ENCODE data around the gene NR3C1. TPM values are rescaled to one million over a fixed set of nuclear protein-coding genes. Genes with fewer than 3 reads are reported as not detected.

Gene NR3C1
- total RNA-seq, 1 experiment from 2014 or later: 74.7 TPM

DNA sequence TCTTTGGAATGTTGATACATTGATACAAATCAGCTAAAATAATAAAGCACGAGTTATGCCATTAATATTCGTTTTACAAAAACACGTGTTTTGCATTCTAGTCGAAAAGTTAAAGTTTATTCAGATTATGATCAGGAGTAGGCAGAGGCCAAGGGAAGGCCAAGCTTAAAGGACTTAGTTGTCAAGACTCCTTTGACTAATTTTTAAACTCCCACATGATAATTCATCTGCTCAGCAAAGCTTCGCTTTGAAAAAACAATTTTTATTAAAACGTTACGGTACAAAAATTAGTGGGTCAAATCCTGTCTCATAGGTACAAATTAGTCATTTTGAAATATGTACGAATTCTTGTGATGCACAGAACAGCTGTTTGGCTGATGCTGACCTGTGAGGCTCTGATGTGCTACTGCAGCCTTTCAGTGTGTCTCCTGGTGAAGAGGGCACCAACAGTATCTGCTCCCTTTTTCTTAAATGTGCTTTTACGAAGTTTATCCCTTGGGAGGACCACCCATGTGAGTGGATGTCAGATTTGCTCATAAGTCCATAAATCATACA lies 23.0 kb upstream of the NR3C1 start:
- no peak for DNase-seq (ENCODE audit: low read depth)

DNA sequence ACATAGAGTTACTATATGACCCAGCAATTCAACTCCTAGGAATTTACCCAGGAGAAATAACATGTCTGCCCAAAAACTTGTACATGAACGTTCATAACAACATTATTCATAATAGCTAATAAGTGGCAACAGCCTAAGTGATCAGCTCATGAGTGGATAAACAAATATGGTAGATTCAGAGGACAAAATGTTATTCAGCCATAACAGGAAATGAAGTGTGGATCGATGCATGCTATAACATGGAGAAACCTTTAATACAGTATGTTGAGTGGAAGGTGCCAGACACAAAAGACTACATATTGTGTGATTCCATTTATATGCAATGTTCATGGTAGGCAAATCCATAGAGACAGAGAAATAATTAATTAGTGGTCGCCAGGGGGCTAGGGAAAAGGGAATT lies 22.3 kb upstream of the NR3C1 start:
- no peak for DNase-seq (ENCODE audit: low read depth)

- no peak for DNase-seq (ENCODE audit: low read depth)
Observed at GRCh38 chr5:143418140-143418866, 14.8 kb upstream of the NR3C1 start.

DNA sequence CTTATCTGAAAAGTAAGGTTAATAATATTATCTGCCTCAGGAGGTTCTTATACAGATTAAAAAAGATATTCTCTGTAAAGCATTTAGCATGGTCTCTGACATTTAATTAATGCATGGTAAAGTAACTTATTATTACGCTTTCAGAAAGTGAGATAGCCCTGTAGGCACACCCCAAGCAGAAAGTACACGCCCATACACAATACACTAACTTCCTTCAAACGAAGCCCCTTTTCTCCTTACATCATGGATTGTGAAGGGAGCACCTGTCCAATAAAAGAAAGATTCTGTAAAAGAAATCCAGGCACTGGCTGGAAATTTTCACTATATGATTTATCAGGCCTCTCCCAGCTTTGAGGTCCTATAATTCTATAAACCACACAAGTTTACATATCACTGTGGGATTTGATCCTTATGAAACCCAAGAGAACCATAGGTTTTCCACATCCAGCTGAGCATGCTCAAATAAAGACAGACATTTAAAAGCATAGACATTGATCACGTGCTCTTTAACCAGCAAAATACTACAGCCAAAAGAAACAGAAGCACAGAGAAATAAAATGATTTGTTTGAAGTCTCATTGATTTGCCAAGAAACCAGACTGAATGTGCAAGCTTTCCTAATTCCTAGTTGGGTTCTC lies 14.1 kb upstream of the NR3C1 start:
- no peak for DNase-seq (ENCODE audit: low read depth)

GRCh38 chr5:143416411-143416810 lies 12.9 kb upstream of the NR3C1 start:
- no peak for DNase-seq (ENCODE audit: low read depth)

DNA sequence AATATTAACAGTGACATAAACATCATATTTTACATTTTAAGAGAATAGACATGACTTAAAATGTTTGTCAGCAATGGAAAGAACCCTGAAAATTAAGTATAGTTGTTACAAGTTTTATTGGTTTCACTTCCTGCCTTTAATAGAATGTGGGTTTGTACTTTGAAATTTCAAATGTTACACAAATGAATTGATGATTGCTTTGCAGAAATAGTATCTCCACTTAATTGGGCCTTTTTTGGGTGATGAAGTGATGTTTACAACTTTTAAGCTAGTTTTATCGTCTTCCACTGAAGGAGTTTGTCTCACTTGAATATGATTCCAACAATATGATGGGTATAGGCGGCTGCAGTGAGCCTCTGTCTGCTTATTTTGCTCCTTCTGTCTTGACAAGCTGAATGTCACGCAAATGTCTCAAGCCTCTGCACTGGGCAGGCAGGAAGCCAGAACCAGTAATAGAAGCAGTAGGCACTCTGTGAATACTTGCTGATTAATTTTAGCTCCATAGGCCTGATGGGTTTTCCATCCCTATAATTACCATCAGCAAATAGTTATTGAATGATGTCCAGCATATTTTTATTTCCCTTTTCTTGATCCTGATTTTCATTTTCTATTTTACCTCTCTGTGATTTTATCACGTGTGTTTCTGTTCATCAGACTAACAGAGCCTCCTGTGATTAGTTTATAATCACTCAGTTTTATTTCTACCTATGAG lies 10.6 kb upstream of the NR3C1 start:
- no peak for DNase-seq (ENCODE audit: low read depth)

GRCh38 chr5:143412661-143413342 lies 9.3 kb upstream of the NR3C1 start:
- no peak for DNase-seq (ENCODE audit: low read depth)

DNA sequence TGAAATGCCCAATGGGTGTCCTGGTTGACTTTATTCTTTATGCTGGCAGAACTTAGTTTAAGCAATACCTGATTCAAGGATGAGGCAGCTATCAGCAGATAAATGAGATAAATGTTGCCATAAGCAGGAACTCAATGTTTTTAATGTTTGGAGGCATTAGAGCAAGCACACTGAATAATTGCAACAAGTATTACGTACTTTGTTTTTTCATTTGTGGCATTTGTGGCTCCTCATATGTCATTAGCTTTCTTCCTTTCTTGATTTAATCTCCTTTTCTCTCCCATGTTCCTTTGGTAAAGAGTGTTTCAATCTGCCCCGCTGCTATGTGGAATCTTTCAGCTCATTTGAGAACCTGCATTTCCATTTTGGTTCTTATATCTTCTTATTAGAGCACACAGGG lies 6.4 kb upstream of the NR3C1 start:
- no peak for DNase-seq (ENCODE audit: low read depth)

DNA sequence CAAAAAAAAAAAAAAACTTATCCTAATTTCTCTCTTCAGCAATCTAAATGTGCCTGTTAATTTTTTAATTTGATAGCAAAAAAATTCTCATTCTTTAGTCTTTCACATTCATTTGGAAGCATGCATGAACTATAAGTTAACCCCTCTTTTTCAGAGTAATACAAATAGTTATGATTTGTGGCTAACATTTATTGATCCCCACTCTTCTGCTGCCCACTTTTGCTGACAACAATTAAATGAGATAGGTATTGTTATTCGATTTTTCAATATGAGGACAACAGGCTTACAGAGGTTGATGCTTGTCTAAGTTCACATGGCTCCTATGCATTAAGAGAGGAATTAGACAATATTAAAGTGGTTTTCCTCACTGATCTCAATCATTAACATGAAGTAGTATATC lies 2.9 kb upstream of the NR3C1 start:
- no peak for DNase-seq (ENCODE audit: low read depth)

- DNase-seq (ENCODE audit: low read depth): no peak
Observed at GRCh38 chr5:143405849-143406098, 2.3 kb upstream of the NR3C1 start.

GRCh38 chr5:143405063-143405848 lies 1.8 kb upstream of the NR3C1 start:
- DNase-seq (ENCODE audit: low read depth): peak; percentile 95

DNA sequence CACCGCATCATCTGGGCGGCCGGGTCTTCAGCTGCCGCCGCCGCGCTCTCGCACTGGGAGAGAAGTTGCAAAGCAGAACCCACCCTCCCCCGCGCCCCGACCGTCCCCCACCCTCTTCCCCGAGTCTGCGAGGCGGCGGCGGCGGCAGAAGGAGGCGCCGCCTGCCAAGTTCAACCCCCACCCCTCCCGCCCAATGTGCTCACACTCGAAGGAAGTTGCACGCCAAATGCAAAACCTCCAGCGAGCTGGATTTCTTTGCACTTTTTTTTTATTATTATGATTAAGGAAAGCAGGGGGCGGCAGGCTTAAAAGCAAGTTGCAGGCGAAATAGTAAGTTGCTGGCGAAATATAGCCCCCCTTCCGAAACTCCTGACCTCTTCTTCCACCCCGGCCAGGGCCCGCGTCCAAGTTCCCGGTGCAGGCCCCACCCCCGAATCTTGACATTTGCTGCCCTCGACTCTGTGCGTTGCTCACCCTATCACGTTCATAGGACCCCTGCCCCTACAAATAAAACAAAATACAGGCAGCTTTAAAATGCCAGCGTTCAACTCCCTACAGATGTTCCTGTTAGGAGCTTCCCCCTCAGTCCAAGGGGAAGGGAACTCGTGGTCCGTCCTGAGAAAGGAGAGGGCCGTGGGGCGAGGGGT lies 1.1 kb upstream of the NR3C1 start:
- no peak for DNase-seq (ENCODE audit: low read depth)

GRCh38 chr5:143403334-143403592 lies 223 bp downstream of the NR3C1 start:
- DNase-seq (ENCODE audit: low read depth): no peak

GRCh38 chr5:143402553-143403333 lies 743 bp downstream of the NR3C1 start:
- peak; percentile 60 for DNase-seq (ENCODE audit: low read depth)

- DNase-seq (ENCODE audit: low read depth): peak; percentile 27
Observed at GRCh38 chr5:143402017-143402552, 1.4 kb downstream of the NR3C1 start.

DNA sequence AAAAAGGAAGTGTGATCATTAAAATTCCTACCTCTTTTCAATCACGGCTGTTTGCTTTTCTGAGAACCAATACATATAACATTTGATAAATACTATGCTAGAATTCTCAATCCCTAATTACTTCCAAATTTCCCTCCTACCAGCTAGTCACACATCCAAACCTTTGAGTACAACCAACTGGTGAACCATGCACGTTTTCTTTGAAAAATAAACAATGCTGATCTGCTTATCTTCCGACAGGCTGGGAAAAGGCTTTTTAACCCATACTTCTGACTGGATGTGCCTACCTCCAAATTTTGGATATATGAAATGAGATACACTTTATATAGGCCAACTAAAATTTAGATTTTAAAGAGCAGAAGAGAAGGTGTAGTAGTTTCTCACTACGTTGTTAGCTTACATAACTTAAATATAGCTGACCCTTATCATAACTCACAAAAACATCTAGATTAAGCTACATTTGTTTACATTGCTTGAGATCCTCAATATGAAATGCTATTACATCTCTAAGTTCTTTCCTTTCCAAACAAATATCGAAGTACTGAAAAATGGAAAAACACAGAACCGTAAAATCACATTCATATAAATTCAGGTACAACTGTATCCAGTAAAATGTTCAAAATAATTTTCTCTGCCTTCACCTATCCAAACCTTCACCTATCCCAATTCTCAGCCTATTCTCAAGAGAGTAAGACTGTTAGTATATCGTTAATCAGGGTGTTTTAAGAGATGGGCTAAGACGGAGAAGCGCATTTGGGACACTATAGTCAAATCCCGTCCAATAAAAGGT lies 2.1 kb downstream of the NR3C1 start:
- DNase-seq (ENCODE audit: low read depth): no peak

DNA sequence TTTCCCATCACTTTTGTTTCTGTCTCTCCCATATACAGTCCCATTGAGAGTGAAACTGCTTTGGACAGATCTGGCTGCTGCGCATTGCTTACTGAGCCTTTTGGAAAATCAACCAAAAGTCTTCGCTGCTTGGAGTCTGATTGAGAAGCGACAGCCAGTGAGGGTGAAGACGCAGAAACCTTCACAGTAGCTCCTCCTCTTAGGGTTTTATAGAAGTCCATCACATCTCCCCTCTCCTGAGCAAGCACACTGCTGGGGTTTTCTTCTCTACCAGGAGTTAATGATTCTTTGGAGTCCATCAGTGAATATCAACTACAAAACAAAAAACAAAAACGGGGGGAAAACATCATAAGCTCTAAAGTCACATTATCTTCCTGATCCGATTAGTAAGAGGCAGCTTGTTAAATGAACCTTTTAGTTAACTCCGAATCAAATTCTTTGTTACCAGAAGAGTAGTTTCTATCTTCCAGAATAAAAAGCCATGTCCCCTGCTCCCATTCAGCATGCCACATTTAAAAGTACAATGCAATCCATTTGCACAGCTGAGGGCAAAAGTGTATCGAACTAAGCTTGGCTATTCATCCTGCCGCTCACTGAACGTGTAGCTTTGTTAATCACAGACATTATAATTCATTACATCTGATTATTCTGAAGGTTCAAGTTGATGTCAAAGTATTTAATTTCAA lies 2.8 kb downstream of the NR3C1 start:
- DNase-seq (ENCODE audit: low read depth): peak; percentile 30

- DNase-seq (ENCODE audit: low read depth): no peak
Observed at GRCh38 chr5:143399616-143400540, 3.6 kb downstream of the NR3C1 start.

All from Daoy (cell line).